NCI-H526 treated with DMSO at 0.1 percent for 48 hours (cell line): Measurements from ENCODE around the gene KCTD8.
"Not testable (repeated sequence)": the region's sequence is repeated elsewhere in the genome, so short reads cannot be mapped to it uniquely, and the experiment has no call there.

Experiments used
- DNase-seq: peaks from one replicate; lab custom pipeline; 2025; lab: John Stamatoyannopoulos, UW

The KCTD8 gene

DNA sequence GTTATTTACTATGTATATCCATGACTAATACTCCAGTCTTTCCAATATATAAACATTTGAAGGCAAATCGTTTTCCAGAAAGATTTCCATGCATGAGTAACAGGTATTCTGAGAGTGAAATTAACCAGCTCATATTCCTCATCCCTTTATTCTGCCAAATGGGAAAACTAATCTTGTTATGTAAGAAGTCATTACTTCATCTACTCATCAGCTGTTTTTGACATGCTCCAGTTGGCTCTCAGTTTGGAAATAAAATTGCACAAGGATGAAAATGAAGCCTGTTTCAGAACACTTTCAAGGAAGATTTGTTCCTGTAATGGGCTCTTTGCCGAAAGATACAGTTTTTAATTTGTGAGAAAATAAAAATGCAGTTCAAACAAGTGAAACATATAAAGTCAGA is 121.9 kb downstream of the KCTD8 start:
- DNase-seq = no peak

DNA sequence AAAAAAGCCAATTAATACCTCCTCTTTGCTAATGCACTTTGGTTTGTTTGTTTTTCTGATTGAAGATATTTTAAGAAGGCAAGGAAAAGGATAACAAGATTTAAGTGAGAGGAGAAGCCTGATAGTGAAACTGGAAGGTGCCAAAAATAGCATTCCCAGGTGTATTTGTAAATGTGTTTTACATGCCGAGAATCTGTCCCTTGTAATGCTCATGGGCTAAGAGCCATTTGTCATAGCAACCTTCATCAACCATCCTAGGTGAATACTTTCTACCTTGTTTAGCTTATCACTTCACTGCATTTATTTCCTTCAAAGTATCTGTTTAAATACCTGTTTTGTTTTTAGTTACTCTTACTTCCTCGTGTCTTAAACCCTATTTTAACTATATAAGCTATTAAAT is 127.8 kb downstream of the KCTD8 start:
- DNase-seq = no peak

DNA sequence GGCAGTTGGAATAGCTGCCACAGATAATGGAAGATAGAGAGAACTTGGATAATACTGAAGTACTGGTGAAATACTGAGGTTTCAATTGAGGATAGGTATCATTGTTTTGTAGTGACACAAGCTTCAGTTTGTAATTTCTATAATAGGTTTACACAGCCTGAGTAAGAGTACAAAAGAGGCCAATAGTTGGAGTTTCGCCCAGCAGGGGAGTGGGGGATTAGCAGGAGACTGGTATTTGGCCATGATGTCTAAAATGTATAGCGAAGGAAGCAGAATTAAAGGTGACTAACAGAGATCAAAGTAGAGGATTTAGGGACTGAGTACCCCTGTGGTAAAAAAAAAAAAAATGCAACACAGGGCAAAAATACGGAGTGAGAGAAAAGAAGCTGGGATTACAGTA is 129.5 kb downstream of the KCTD8 start:
- DNase-seq = no peak

DNA sequence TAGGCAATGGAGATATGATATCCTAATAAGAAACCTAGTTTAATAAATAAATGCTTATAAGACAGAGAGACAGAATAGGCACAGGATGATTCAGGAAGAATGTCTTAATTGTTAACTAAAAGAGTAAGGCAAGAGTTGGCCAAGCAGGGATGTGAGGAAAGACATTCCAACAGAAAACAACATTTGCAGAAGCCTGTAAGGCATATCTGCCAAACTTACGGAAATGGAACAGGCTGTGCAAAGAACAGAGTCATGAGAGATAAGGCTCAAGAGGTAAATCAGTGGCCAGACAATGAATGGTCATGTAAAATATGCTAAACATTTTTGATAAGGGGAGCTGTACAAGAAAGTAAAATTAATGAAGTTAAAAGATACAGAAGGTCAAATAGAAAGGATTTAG is 134.9 kb downstream of the KCTD8 start:
- no peak for DNase-seq

DNA sequence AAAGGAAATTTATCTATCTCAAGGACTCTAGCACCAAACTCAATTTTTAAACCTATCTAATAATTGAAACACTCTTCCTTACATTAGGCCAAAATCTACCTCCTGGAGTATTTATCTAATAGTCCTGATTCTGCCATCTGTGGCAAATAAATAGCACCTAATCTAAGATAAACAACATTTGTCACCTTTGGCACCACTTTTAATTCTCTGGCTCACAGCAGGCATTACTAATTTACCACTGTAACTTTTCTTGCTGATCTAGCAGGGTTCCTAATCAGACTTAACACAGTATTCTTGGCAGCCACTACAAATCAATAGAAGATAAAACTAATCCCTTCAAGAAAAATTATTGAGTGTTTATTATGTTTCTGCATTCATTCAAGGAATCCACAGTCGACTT is 161.1 kb downstream of the KCTD8 start:
- DNase-seq = no peak

DNA sequence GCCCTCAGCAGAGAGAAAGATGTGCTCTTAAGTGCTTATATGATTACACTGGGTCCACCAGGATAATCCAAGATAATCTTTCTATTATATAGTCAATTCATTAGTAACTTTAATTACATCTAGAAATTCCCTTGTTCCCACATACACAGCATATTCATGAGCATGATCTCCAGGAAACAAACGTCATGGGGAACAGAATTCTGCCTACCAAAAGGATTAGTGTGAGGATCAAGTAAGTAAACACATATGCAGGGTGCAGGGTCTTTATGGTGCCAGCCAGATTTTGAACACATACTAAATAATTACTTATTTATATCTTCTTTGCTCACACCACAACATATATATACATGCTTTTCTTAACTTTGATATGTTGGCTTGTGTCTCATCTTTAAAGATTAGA is 169.1 kb downstream of the KCTD8 start:
- no peak for DNase-seq

DNA sequence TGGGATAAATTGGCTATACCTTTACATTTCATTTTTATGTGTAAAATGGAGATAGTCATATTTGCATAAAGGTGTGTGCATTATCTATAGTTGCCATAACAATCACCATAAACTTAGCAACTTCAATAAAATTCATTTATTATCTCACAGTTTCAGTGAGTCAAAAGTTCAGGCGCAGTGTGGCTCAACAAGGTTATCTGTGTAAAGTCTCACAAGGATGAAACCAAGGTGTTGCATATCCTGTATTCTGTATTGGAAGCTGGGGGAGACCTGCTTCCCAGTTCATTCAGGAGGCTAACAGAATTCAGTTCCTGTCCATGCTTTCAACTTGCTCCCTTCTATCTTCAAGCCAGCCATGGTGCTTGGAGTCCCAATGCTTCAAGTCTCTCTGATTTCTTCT is 169.5 kb downstream of the KCTD8 start:
- no peak for DNase-seq

DNA sequence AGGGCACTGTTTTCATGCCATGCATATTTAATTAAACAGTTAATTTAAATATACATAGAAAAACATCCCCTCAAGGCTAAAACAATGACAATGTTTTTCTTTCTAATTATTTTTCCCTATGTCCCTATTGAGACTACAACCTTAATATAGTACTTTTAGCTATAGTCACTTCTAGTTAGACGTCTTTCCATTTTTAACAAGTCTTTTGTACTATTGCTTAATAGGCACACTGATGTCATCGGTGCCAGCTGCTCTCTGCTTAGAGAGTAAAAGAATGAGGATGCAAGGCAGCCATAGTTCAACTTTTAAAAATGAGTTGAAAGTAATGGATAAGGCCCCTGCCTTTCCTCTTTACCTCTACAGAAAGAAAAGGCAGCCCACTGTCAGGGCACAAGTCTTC is 191.1 kb downstream of the KCTD8 start:
- no peak for DNase-seq

DNA sequence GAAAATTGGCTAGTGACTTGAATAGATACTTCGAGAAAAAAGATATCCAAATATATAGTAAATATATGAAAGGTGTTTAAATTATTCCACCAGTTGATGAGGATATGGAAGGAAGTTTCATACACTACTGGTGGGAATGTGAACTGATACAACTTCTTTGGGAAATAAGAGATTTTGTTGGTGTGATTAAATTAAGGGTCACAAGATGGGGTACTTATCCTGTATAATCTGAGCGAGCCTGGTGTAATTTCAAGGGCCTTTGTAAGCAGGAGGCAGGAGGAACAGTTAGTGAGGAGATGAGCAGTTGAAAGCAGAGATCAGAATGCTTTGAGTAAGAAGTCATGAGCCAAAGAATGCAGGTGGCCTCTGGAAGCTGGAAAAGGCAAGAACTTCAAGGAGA is 192.2 kb downstream of the KCTD8 start:
- DNase-seq = no peak

DNA sequence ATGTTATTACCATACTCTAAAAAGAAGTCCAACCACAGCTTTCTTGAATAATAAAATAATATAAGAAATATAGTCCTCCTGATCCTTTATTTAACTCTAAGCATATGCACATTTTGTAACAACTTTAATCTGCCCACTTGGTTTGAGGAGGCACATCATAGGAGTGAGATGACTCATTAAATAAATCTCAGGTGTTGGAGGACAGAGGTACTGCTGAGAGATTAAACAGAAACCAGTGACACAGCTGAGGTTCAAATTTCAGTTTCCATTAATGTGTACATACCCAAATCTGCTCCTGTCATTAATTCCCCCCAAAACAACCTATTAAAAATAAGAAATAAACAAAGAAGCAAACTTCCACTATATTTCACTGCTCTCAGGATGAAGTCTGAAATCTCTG is 211.0 kb downstream of the KCTD8 start:
- no peak for DNase-seq

DNA sequence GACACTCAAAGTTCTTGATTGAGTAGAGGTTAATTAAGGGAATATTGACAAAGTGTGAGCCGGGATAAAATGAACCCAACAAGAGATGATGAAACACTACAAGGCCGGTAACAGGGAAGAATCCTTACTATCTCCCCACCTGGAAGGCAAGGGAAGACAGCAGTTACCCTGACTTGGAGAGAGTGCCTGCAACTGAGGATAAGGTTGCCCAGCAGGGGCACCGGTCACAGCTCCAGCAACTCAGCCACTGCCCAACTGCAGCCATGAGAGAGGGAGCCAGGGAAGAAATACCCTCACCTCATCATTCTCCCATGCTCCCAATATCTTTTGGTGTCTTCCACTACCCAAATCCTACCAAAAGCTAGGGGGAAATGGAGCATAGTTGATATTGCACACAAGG is 212.7 kb downstream of the KCTD8 start:
- DNase-seq = no peak

DNA sequence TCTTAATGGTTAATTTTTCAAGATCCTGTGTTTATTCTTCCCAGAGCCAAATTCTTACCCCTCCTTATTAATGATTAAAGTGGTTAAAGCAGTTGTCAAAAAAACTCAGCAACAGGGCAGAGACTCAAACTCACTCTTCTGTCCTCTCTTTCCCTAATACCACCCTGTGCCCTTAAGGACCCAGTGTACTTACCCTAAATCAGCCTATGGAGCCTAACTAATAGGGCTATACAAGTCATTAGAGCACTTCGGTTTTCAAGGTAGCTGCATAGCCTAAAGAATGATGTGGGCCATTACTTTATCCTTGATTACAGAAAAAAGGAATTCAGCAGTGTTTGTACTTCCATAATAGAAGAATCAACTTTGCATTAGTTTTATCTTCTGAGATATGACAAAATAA is 216.3 kb downstream of the KCTD8 start:
- no peak for DNase-seq

DNA sequence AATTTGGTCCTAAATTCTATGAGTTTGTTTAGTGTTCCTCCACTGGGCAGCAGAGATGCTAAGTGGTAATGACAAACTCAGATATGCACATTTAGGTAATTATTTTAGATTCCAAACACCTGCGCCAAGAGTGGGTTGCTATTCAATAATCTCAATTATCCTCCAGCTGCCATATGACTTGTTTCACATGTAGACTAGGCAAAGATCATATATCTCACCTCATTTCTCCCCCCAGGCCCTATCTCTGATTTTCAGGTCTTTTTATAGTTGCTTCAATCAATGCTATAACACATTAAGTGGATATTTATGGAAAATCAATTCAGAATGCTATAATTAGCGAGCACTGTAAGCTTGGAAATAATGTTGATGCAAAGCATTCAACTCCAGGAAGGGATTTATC is 217.6 kb downstream of the KCTD8 start:
- DNase-seq = no peak

DNA sequence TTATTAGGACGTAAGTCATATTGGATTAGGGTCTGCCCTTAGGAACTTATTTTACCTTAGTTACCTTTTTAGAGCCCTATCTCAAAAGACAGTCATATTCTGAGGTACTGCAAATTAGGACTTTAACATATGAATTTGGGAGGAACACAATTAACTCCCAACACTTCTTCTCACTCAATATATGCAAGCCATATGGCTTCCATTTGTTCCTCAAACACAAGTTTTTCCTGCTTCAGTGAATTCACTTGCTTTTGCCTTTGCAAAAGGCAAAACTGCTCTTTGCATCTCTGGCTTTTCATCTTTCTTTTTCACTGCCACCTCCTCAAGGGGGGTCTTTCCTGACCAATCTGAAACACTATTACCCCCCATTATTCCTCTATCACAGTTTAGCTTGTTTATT is 220.3 kb downstream of the KCTD8 start:
- no peak for DNase-seq

DNA sequence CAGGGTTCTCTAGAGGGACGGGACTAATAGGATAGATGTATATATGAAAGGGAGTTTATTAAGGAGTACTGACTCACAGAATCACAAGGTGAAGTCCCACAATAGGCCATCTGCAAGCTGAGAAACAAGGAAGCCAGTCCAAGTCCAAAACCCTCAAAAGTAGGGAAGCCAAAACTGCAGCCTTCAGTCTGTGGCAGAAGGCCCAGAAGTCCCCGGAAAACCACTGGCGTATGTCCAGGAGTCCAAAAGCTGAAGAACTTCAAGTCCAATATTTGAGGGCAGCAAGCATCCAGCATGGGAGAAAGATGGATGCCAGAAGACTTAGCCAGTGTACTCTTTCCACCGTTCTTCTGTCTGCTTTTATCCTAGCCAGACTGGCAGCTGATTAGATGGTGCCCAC is 227.2 kb downstream of the KCTD8 start:
- no peak for DNase-seq

DNA sequence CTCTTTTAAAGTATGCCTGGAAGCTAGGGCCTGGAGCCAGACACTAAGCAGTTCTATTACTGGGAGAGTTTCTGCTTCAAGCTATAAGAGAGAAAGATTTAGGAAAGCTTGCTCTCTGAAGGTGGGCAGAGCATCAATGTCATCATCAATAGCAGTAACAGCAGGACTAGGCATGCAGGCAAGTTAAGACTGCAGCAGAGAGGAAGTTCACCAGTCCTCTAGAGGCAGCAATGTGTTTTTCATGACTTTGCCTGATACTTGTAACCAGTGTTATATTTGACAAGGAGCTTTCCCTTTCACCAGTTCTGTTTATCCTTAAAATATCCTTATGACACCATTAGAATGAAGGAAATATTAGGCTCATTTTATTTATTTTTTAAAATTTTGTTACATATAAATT is 237.9 kb downstream of the KCTD8 start:
- no peak for DNase-seq

DNA sequence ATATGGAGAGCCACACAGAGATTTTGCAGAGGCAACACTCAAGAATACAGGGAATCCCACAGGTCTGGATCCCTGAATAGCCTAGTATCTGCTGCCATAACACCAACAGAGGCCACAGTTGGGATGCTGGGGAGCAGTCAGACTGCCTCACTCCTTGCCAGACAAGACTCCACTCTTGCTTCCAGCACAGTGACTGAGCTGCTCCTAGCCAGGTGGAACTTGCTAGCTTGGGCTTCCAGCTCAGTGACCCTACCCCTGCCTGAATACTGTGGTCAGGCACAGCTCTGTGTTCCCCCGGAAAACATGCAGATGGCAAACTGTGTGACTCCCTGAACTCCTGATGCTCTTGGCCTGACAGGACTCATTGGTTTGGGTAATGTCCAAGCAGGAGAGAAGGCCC is 251.8 kb downstream of the KCTD8 start:
- no peak for DNase-seq

DNA sequence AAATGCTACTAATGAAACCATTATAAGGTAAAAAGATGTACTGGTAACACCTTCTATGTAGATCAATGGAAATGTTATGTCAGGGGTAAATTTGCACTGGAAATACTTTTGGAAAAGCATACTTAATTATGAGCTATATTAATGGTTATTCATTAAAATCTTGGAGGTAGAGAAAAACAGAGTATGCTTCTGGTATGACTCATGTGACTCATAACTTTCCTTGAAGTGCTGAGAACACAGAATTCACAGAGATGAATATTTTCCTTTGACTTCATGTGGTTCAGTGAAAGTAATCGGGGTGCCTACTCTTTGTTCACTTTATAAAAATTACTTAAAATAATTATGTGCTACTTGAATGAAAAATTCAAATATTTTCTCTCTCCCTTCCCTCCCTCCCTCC is 254.2 kb downstream of the KCTD8 start:
- no peak for DNase-seq

DNA sequence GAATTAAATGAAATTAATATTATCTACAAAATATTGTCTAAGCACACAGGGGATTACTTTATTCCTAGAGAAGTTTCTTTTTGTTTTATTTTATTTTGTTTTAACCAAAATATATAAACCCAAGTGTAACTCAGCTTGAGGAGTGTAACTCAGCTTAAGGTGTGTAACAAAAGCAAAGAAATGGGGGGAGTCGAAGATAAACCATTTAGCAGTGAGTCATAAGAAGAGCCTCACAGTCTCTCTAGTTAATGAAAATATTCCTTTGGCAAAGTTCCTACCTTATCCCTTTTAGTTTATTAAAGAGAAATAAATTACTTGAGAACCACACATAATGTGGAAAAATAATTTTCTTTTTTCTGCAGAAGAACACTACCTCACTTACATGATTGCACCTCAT is 261.8 kb downstream of the KCTD8 start:
- no peak for DNase-seq

DNA sequence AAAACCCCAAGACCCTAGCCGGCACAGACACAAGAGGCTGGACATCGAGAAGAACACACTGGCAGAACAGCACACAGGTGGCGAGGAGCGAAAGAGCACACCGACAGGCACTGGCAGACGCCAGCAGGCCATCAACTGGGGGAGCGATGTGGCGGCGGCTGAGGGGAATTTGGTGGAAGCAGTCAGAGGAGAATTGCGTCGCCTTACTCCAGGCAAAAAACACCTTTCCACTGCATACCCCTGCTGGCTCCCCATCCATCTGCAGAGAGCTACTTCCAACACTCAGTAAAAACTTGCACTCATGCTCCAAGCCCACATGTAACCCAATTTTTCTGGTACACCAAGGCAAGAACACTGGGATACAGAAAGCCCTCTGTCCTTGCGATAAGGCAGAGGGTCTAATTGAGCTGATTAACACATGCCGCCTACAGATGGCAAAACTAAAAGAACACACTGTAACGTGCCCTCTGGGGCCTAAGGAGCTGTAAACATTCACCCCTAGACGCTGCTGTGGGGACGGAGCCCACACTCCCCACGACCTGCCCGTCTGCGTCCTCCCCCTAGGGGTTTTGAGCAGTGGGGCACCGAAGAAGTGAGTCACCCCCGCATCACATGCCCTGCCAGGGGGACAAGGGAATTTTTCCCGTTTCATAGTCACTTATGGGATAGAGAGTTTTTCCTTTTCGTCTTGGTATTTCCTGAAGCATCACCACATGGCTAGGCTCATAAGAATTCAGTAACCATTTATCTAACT is 262.3 kb downstream of the KCTD8 start:
- no peak for DNase-seq

DNA sequence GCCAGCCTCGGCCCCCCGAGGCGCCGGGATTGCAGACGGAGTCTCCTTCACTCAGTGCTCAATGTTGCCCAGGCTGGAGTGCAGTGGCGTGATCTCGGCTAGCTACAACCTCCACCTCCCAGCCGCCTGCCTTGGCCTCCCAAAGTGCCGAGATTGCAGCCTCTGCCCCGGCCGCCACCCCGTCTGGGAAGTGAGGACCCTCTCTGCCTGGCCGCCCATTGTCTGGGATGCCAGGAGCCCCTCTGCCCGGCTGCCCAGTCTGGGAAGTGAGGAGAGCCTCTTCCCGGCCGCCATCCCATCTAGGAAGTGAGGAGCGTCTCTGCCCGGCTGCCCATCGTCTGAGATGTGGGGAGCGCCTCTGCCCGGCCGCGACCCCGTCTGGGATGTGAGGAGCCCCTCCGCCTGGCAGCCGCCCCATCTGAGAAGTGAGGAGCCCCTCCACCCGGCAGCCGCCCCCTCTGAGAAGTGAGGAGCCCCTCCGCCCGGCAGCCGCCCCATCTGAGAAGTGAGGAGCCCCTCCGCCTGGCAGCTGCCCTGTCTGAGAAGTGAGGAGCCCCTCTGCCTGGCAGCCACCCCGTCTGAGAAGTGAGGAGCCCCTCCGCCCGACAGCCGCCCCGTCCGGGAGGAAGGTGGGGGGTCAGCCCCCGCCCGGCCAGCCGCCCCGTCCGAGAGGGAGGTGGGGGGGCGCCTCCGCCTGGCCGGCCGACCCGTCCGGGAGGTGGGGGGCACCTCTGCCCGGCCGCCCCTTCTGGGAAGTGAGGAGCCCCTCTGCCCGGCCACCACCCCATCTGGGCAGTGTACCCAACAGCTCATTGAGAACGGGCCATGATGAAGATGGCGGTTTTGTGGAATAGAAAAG is 266.9 kb downstream of the KCTD8 start:
- not testable (repeated sequence) for DNase-seq

DNA sequence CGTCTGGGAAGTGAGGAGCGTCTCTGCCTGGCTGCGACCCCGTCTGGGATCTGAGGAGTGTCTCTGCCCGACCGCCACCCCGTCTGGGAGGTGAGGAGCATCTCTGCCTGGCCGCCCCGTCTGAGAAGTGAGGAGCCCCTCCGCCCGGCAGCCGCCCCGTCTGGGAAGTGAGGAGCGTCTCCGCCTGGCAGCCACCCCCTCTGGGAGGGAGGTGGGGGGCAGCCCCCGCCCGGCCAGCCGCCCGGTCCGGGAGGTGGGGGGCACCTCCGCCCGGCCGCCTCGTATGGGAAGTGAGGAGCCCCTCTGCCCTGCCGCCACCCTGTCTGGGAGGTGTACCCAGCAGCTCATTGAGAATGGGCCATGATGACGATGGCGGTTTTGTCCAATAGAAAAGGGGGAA is 280.8 kb downstream of the KCTD8 start:
- not testable (repeated sequence) for DNase-seq

DNA sequence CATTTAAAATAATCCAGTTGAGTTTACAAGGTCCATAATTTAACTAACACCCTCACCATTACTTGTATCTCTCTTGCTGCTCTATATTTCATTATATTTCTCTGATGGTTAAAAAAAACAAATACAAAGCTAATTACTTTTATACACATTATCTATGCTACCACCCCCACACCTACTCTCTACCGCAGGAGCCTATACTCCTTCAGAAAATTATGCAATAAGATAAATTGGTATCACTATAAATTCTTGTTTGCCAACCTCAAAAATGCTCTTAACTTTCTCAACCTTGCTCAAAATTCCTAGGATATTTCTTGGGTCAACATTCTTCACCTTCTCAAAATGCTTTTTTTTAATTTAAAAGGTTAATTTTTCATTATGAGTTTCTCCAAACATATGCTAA is 282.7 kb downstream of the KCTD8 start:
- no peak for DNase-seq
